NCI-H82 treated with DMSO at 0.1 percent for 48 hours (cell line): ENCODE data around the gene TLR3.

Source experiments
- DNase-seq: peaks from one replicate; lab custom pipeline; 2025; ENCODE audit not compliant: unreplicated experiment; lab: John Stamatoyannopoulos, UW

TLR3 gene

GRCh38 chr4:186104890-186105646, 36.1 kb downstream of the TLR3 start:
- no peak for DNase-seq

- DNase-seq = no peak
Observed at GRCh38 chr4:186105647-186106321, 36.8 kb downstream of the TLR3 start.

DNA sequence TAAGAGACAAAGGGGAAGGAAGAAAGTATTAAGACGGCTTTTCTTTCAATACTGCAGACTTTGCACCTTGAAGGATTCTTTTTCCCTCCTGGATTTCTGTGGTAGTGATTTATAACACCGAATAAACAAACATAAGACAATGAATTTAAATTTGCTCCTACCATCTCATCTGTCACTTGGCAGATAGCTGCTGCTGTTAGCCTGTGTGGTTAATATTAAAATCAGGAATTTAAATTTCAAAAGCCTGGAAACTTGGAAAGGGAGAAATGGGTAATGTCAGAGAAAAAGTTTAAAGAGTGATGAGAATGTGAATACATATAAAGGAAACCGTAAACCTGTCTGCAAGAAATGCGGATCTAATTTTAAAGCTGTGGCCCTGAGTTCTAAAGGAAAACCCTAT, 39.0 kb downstream of the TLR3 start:
- no peak for DNase-seq

GRCh38 chr4:186108391-186108790, 39.4 kb downstream of the TLR3 start:
- DNase-seq = no peak

- DNase-seq = no peak
Observed at GRCh38 chr4:186109245-186109644, 40.3 kb downstream of the TLR3 start.

DNA sequence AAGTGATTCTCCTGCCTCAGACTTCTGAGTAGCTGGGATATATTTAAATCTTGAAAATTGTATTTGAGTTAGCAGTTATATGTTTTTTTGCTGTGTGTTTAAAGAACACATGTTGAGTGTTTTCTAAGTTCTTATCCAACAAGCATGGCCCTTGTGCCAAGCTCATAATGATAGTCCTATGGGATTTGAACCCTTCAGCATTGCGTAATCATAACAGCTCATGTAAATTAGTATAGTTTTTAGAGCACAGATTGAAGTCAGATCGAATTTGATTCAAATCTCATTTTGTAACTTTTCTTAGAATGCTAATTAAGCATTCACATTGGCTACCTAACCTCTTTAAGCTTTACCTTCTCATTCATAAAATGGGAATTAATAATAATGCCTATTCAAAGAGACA, 47.7 kb downstream of the TLR3 start:
- no peak for DNase-seq

GRCh38 chr4:186118582-186118981, 49.6 kb downstream of the TLR3 start:
- no peak for DNase-seq

GRCh38 chr4:186121057-186121456, 52.1 kb downstream of the TLR3 start:
- DNase-seq = no peak

GRCh38 chr4:186128842-186129241, 59.9 kb downstream of the TLR3 start:
- no peak for DNase-seq

GRCh38 chr4:186131935-186132334, 63.0 kb downstream of the TLR3 start:
- DNase-seq = no peak

DNA sequence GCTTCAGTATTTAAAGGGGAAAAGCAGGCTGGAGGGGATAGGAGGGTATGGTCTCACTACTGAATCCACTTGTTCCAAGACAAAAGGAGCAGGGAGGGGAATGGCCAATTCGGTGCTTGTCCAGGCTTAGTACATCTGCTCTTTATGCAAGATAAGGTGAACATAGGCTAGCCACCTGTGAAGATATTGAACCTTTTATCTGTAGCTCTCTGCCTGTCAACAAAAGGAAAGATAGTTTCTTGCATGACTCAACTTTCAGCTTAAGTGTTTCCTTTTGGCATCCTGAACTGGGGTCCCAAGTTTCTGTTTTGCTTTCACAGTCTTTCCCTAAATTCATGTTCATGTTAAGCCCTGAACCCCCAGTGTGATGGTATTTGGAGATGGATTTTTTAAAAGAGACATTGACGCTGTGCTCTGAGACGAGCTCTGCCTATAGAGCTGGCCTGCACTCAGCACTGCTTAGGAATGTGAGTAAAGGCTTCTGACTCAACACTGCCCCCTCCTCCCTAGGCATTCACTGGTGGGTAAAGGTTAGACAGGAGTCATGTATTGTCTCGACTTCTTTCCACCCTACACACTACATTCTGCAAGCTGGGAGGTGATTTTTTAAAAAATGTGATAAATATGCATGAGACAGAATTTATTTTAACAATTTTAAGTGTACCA, 63.8 kb downstream of the TLR3 start:
- no peak for DNase-seq

- no peak for DNase-seq
Observed at GRCh38 chr4:186134257-186134656, 65.3 kb downstream of the TLR3 start.

- DNase-seq = no peak
Observed at GRCh38 chr4:186134861-186135260, 65.9 kb downstream of the TLR3 start.

DNA sequence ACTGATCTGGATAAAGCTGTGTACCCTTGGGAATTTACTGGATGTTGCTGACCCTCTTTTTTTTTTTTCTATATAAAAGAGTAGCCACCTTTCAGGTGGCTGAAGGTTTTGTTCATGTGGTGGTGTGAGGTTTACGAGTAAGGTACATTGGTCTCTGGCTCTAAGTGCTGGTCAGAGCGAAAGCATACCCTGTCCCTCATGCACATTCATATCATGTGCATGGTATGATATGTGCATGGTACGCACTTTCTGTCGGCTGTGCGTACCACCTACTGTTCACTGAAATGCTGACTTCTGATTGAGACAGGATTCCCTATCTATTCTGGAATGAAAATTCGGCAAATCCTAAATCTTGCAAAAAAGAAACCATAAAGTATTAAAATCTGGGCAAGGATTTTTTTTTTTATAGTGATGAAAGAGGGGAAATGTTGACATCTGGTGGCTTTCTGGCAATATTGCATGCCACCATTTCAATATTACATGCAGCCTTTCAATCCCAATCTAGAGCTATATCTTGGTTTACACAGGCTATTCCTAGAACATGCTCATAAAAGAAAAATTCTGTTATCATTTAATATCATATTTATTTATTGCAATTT, 68.3 kb downstream of the TLR3 start:
- no peak for DNase-seq
